Right lobe of liver (tissue), 4 donors: ENCODE measurements around the gene DUSP15.

Experiments used
- CTCF ChIP-seq, 4 donors: fragments of 200-600 bp in 3 of 4; fragments of 450-650 bp in 1 of 4; IDR thresholded peaks; one replicate each; pipeline versions ENCODE4 v1.5.1 to v1.8.0; 2016 to 2022; ENCODE audit warnings: antibody characterized with exemption in 4 of 4, mild to moderate bottlenecking in 2 of 4
- POLR2A ChIP-seq: fragments of 450-650 bp; IDR thresholded peaks from one replicate; pipeline ENCODE4 v1.6.1; 2017; ENCODE audit warnings: antibody characterized with exemption, mild to moderate bottlenecking
- donor health status: DM: no; HTN: no; CAD: no.
- donor health status: DM: no; HTN: no; CAD: no.
- donor health status: DM: no; HTN: yes; CAD: no.

- TF ChIP-seq CTCF (IDR thresholded peaks at IDR 0.05) (no peak), POLR2A (no peak)
These were observed 8.8 kb downstream of the DUSP15 start for GRCh38 chr20:31861385-31862156.
